Astrocyte of the spinal cord (primary cell): ENCODE results near the gene CCDC7.

Experiments
- DNase-seq: peaks from one replicate; pipeline ENCODE4 v3.0.0; 2011; ENCODE audit warnings: low read depth, low spot score
- H3K4me3 ChIP-seq: 2 replicates; pipeline ENCODE4 v1.5.1; 2011; ENCODE audit warnings: low read depth, mild to moderate bottlenecking, low read length, moderate library complexity
- in situ Hi-C: cut with HindIII; loops from 2 replicates; pipeline ENCODE4 v1.10.0; 2017; ENCODE audit warnings: low sequenced_read_pairs
- TF ChIP-seq, protein P1 (sequence below): IDR thresholded peaks from 2 replicates; pipeline ENCODE4 v1.5.1; 2012; ENCODE audit warnings: low read depth, mild to moderate bottlenecking, low read length, inconsistent platforms

CCDC7 gene

DNA sequence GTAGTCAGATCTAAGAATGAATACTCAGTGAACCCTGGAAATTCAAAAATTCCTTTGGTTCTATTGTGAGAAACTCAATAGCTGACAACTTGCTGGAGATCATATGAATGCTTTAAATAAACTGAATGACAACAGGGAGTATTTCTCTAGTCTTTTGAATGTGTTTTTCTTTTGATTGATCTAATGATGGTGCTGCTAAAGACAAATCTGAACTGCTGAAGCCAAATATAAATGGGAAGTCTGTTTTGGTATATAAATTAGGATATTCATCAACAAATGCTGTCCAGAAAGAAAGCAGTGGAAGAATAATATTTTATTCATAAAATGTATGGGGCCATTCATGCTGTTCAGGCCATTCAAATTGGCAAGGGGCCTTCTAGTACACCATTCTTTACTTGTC, 432.7 kb downstream of the CCDC7 start:
- no peak for DNase-seq
- TF ChIP-seq, protein P1, sequence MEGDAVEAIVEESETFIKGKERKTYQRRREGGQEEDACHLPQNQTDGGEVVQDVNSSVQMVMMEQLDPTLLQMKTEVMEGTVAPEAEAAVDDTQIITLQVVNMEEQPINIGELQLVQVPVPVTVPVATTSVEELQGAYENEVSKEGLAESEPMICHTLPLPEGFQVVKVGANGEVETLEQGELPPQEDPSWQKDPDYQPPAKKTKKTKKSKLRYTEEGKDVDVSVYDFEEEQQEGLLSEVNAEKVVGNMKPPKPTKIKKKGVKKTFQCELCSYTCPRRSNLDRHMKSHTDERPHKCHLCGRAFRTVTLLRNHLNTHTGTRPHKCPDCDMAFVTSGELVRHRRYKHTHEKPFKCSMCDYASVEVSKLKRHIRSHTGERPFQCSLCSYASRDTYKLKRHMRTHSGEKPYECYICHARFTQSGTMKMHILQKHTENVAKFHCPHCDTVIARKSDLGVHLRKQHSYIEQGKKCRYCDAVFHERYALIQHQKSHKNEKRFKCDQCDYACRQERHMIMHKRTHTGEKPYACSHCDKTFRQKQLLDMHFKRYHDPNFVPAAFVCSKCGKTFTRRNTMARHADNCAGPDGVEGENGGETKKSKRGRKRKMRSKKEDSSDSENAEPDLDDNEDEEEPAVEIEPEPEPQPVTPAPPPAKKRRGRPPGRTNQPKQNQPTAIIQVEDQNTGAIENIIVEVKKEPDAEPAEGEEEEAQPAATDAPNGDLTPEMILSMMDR = no peak
- no peak overlapping the region for H3K4me3 ChIP-seq
- in situ Hi-C loops = no loop called here

GRCh38 chr10:32882076-32882475, 436.1 kb downstream of the CCDC7 start:
- TF ChIP-seq, protein P1 = no peak
- H3K4me3 ChIP-seq = no peak overlapping the region
- in situ Hi-C loops = no loop called here
- no peak for DNase-seq

- TF ChIP-seq, protein P1 = no peak
- H3K4me3 ChIP-seq = no peak overlapping the region
- DNase-seq = no peak
- in situ Hi-C loops = no loop called here
Observed at GRCh38 chr10:32887481-32887880, 441.5 kb downstream of the CCDC7 start.

DNA sequence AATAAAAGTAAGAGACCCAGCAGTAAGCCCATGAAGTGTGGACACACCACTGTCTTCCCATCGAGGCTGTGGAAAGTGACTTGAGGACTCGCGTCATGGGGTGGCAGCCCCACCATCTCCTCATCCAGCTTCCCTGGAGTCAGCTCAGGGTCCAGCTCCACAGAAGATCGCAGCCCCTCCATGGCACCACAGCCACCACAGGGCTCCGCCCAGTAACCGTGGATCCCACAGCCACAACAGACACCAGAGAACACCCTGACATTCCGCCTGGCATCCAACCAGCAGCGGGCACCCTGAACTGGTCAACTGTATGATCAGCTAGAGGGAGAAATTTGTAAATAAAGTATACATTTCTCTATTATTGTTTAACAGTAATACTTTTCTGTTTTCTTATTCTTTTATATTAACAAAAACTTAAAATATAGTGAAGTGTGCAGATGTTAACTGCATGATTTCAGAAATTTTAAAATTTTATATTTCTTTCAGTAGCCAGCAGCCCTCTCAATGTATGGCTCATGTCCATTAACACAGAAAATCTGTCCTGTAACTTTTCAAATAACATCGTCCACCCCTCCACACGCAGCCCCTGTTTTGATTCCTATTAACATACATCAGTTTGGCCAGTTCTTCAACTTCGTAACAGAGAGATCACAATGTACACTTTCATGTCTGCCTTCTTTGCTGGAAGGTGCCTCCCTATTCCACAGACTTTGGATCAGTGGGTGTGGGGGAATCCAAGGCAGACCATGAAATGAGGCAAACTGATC, 442.4 kb downstream of the CCDC7 start:
- in situ Hi-C loops = no loop called here
- no peak for DNase-seq
- TF ChIP-seq, protein P1 = no peak

GRCh38 chr10:32889631-32890212, 443.8 kb downstream of the CCDC7 start:
- no peak overlapping the region for H3K4me3 ChIP-seq
- in situ Hi-C loops = no loop called here
- TF ChIP-seq, protein P1 = no peak
- DNase-seq = no peak

More for the DNA sequence above, 442.4 kb downstream of the CCDC7 start:
- no peak overlapping the region for H3K4me3 ChIP-seq

- H3K4me3 ChIP-seq = no peak overlapping the region
- no peak for DNase-seq
- TF ChIP-seq, protein P1 = no peak
- in situ Hi-C loops = no loop called here
Observed at GRCh38 chr10:32890444-32890843, 444.5 kb downstream of the CCDC7 start.
